Peyer's patch (tissue), 4 donors: ENCODE data around the gene NPL. TPM values are rescaled to one million over a fixed set of nuclear protein-coding genes. Genes with fewer than 3 reads are reported as not detected.

Experiments
- DNase-seq, 3 donors: peaks; one replicate each; pipeline ENCODE4 v3.0.0-alpha.2; 2017 to 2019
- H3K27ac ChIP-seq, 4 donors: fragments of 200-600 bp; sonication (generic); one replicate each; pipeline ENCODE4 v1.5.1; 2016 to 2019
- H3K27me3 ChIP-seq, 2 donors: fragments of 200-600 bp; sonication (generic); one replicate each; pipeline ENCODE4 v1.5.1; 2019
- H3K36me3 ChIP-seq, 3 donors: fragments of 200-600 bp; sonication (generic); one replicate each; pipeline ENCODE4 v1.5.1; 2016 to 2019
- H3K4me1 ChIP-seq, 4 donors: fragments of 200-600 bp; sonication (generic); one replicate each; pipeline ENCODE4 v1.5.1; 2016 to 2019
- H3K4me3 ChIP-seq, 4 donors: fragments of 200-600 bp; sonication (generic); 1 replicate in 3 of 4; 2 replicates in 1 of 4; pipeline ENCODE4 v1.5.1; 2016 to 2019; ENCODE audit warnings: mild to moderate bottlenecking in 1 of 4
- H3K9me3 ChIP-seq, 4 donors: fragments of 200-600 bp; sonication (generic); one replicate each; pipeline ENCODE4 v1.5.1; 2016 to 2019; ENCODE audit warnings: mild to moderate bottlenecking in 1 of 4
- CTCF ChIP-seq, 6 experiments: fragments of 450-650 bp in 4 of 6; fragments of 200-600 bp in 2 of 6; sonication (generic) in 1 of 6; IDR thresholded peaks; one replicate each; pipeline ENCODE4 v1.5.1; 2017 to 2019; ENCODE audit warnings: antibody characterized with exemption in 6 of 6, mild to moderate bottlenecking in 3 of 6, moderate library complexity in 1 of 6
- POLR2A ChIP-seq, 2 donors: fragments of 450-650 bp; IDR thresholded peaks; one replicate each; pipeline ENCODE4 v1.5.1; 2017; ENCODE audit warnings: antibody characterized with exemption in 2 of 2, mild to moderate bottlenecking in 2 of 2, moderate library complexity in 2 of 2
- total RNA-seq, 4 donors: library from RNA; depleted of rRNA; stranded (reverse); fragments of >200 nt; gene quantifications; one replicate each; pipeline ENCODE4 v1.1.0, GENCODE V29; 2016

The NPL gene
- total RNA-seq, 4 donors from 2014 or later, result 2.3 to 10.7 (median 7.4) TPM

DNA sequence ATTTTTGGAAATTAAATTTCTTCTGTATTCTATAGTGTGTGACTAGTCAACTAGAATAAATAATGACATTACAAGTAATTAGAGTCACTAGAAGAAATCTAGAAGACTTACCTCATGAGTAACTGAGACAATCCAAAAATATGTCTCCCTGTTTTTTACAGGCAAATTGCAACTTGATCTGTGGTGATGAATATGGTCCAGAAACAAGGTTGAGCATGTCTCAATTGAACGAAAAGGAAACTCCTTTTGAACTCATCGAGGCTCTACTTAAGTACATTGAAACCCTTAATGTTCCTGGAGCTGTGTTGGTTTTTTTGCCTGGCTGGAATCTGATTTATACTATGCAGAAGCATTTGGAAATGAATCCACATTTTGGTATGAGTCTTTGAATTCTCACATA, 86.3 kb downstream of the NPL start:
- no peaks in the 10 kb centered on the region for H3K27me3 ChIP-seq
- no peaks in the 10 kb centered on the region for H3K4me1 ChIP-seq
- TF ChIP-seq POLR2A (IDR thresholded peaks at IDR 0.05), result no peak
- no peak for TF ChIP-seq CTCF (IDR thresholded peaks at IDR 0.05)
- H3K27ac ChIP-seq, result no peak overlapping the region
- H3K36me3 ChIP-seq, result peaks cover 0 to 100% (median 0%) of the 10 kb centered on the region in 3 donors
- H3K4me3 ChIP-seq, result no peak overlapping the region
- no peak for DNase-seq
- H3K9me3 ChIP-seq, result no peaks in the 10 kb centered on the region

GRCh38 chr1:182877331-182877730, 87.8 kb downstream of the NPL start:
- Histone ChIP-seq H3K4me3 (no peak overlapping the region), H3K36me3 (peaks cover 0 to 100% (median 0%) of the 10 kb centered on the region in 3 donors), H3K27ac (no peak overlapping the region), H3K4me1 (no peaks in the 10 kb centered on the region), H3K9me3 (no peaks in the 10 kb centered on the region), H3K27me3 (no peaks in the 10 kb centered on the region)
- no peak for TF ChIP-seq POLR2A (IDR thresholded peaks at IDR 0.05)
- TF ChIP-seq CTCF (IDR thresholded peaks at IDR 0.05), result no peak
- DNase-seq, result no peak

DNA sequence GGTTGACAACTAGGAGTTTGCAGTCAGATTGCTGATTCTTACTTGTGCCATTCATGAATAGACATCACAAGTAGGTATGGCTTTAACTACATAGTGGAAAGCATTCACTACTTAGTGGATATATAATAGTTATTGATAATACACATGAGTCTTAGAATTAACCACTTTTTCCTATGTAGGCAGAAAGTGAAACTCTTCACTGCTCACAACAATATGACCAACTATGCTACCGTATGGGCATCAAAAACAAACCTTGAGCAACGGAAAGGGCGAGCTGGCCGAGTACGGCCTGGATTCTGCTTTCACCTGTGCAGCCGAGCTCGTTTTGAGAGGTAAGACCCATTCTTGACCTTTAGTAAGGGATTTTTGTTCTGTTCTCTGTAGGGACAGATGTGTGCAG, 88.3 kb downstream of the NPL start:
- no peak for DNase-seq
- Histone ChIP-seq H3K36me3 (peaks cover 0 to 100% (median 0%) of the 10 kb centered on the region in 3 donors), H3K4me3 (no peak overlapping the region), H3K4me1 (no peaks in the 10 kb centered on the region), H3K9me3 (no peaks in the 10 kb centered on the region), H3K27ac (no peak overlapping the region), H3K27me3 (no peaks in the 10 kb centered on the region)
- TF ChIP-seq CTCF (IDR thresholded peaks at IDR 0.05) (no peak), POLR2A (IDR thresholded peaks at IDR 0.05) (no peak)

Other genes with a start within 250 kb of the NPL start
- 10 to 100 TPM; 12.4 to 15.0 (median 13.3) TPM for gene RNASEL, start 200.5 kb upstream of the NPL start, total RNA-seq
- gene RGS16, start 185.4 kb upstream of the NPL start, total RNA-seq, result under 1 TPM in 1 of 4 donors, not detected in 3; 0.40 TPM
- gene RGS8, start 105.2 kb upstream of the NPL start, total RNA-seq, result not detected
- gene DHX9, start 49.6 kb downstream of the NPL start, total RNA-seq, result 100 to 1,000 TPM in 1 of 4 donors, 10 to 100 TPM in 3; 35.7 to 116 (median 63.5) TPM
- gene SHCBP1L, start 163.4 kb downstream of the NPL start, total RNA-seq, result not detected
- gene LAMC1, start 233.6 kb downstream of the NPL start, total RNA-seq, result 100 to 1,000 TPM in 3 of 4 donors, 10 to 100 TPM in 1; 46.4 to 291 (median 121) TPM